Left kidney (tissue), 2 donors: ENCODE data around the gene DGCR8. TPM values are rescaled to one million over a fixed set of nuclear protein-coding genes. Genes with fewer than 3 reads are reported as not detected.

Experiments used
- DNase-seq: peaks from one replicate; pipeline ENCODE4 v3.0.0-alpha.2; 2013
- polyA plus RNA-seq: library from polyadenylated mRNA; unstranded; fragments of 120-200 nt; gene quantifications from one replicate; pipeline ENCODE4 v1.2.1, GENCODE V29; 2013; ENCODE audit not compliant: insufficient read length

Gene DGCR8
- polyA plus RNA-seq, 1 donor: 58.0 TPM

- DNase-seq: no peak
Observed at GRCh38 chr22:20051927-20052308, 28.1 kb upstream of the DGCR8 start.

- DNase-seq: no peak
Observed at GRCh38 chr22:20052309-20053259, 27.5 kb upstream of the DGCR8 start.

- no peak for DNase-seq
Observed at GRCh38 chr22:20053407-20054033, 26.5 kb upstream of the DGCR8 start.

- no peak for DNase-seq
Observed at GRCh38 chr22:20054034-20054427, 26.0 kb upstream of the DGCR8 start.

- no peak for DNase-seq
Observed at GRCh38 chr22:20054485-20054884, 25.6 kb upstream of the DGCR8 start.

DNA sequence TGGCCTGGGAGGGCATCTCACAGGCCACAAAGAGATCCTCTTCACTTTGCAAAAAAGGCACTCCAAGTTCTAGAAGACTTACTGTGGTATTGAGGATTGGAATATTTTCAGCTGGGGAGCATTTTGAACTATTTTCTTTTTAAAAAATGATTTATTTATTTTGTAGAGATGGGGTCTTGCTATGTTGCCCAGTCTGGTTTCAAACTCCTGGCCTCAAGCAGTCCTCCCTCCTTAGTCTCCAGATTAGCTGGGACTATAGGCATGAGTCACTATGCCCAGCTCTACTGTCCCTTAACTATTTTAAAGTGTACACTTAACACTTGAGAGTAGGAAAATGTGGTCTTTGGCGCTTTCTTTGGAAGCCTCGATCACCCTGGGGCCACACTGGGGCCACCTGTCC, 24.9 kb upstream of the DGCR8 start:
- DNase-seq: no peak

GRCh38 chr22:20055654-20056053, 24.4 kb upstream of the DGCR8 start:
- no peak for DNase-seq

- DNase-seq: no peak
Observed at GRCh38 chr22:20056161-20056560, 23.9 kb upstream of the DGCR8 start.

DNA sequence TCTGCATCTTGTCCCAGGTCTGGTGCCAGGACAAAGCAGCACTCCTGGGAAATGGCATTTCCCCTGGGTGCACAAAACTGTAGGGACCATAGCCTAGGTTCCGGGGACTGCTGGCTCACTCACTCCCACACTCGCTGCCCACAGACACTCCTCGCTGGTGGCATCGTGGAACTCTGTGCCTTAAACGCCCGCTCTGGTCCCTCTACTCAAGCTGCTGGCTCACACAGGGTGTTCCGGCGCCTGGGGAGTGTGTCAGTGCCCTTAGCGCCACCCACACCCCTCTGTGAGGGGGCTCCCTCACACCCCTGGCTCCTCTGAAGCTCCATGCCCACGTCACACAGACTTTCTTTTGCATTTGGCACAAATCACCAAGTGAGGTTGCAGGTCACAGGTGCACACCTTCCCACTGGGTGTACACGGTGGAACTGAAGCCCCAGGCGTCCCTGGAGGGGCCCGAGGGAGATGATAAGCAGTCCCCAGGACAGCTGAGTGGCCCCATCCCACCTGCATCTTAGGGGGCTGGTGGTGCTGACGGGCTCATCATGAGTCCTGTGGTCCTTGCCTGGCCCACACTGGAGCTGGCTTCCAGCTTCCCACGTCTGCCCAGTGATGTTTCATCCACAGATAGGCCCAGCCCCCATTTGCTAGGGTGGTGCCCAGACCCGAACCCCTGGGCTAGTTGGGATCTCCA, 23.2 kb upstream of the DGCR8 start:
- DNase-seq: no peak

GRCh38 chr22:20057596-20058268, 22.3 kb upstream of the DGCR8 start:
- no peak for DNase-seq

DNA sequence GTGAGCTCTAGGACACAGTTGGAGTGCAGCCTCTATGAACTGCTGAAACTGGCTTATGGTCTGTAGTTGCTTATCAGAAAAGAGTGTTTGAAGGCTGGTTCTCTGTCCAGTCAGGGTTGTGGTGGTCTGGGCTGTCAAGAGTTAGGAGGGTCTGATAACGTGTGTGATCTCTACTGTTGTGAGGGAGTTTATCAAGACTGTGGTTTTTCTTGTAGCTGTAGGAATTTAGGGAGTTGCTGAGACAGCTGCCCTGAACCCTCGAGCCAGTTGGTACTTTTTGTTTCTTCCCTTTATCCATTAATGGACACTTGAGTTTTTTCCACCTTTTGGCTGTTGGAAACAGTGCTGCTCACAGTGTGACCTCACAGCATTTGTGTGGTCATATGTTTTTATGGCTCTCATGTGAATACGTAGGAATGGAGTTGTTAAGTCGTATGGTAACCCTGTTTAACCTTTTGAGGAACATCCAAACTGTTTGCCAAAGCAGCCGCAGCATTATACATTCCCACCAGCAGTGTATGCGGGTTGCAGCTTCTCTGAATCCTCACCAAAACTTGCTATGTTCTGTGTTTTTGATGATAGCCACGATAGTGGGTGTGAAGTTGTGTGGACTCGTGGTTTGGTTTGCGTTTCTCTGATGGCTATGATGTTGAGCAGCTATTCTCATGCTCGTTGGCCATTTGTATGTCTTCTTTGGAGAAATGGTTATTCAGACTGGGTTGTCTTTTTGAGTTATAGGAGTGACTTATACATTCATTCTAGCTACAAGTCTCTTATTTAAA, 20.9 kb upstream of the DGCR8 start:
- DNase-seq: no peak

DNA sequence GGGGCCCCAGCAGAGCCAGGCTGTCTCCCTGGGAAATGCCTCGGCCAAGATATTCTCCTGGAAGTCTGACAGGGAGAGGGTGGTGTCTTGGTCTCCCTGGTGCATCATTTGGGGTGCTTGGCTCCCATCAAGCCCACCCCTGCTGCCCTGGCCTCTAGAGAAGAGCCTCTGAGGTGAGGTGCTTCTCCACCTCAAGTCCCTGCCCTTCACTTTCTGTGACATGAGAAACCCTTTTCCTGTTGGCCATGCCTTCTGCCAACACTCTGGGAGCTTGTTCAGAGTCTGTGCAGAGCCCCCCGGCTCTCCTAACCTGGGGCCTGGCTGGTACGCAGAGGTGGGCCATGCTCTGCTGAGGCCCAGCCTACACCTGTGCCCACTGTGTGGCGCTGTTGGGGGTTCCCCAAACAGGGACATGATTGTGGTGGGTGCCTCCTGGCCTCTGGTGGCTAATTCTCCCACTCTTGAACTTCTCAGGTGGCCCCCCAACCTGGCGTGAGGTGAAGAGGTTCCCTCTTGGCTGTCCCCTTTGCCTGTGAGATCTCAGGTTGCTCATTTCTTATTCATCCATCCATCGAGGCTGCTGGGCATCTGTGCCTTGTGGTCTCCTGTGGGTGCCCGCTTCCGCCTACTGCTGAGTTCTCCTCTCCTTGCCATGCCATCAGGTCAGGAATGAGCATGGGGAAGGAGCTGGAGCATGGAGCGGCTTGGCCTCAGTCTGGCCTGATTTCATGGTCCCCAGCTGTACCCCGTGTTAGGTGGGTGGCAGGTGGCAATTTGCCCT, 19.2 kb upstream of the DGCR8 start:
- DNase-seq: no peak

- no peak for DNase-seq
Observed at GRCh38 chr22:20061481-20061861, 18.6 kb upstream of the DGCR8 start.

GRCh38 chr22:20062043-20062765, 17.8 kb upstream of the DGCR8 start:
- DNase-seq: no peak

GRCh38 chr22:20062766-20063083, 17.3 kb upstream of the DGCR8 start:
- no peak for DNase-seq

DNA sequence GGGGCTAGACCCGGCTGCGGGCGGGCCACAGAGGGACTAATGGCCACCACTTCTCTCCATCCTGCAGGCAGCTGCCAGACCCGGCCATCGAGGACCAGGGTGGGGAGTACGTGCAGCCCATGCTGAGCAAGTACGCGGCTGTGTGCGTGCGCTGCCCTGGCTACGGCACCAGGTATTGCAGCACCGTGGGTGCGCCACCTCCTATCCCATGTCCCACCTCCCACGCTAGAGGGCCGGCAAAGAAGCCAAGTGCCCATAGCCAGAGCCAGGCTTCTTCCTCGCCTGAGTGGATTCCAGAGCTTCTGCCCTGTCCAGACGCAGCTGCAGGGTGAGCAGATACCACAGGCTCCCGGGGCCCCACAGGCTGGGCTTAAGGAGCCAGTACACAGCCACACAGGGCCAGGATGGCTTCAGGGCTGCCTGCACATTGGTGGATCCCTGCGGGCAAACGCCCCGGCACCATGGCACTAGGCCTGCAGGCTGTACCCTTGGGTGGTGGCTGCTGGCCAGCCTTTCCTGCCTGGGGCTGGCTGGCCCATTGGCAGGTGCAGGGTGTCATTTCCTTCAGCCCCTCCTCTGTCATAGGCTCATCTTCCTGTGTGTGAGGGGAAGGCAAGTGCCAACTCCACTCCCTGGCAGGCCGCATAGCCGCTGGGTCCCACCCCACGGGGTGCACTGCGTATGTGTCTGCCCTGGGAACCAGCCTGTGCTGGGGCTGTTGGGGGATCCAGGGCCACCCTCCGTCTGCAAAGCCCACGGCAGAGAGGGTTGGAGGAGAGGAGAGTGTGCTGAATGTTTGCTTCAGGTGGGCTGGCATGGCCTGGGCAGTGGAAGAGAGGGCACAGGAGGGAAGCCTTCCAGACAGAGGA, 16.5 kb upstream of the DGCR8 start:
- no peak for DNase-seq

DNA sequence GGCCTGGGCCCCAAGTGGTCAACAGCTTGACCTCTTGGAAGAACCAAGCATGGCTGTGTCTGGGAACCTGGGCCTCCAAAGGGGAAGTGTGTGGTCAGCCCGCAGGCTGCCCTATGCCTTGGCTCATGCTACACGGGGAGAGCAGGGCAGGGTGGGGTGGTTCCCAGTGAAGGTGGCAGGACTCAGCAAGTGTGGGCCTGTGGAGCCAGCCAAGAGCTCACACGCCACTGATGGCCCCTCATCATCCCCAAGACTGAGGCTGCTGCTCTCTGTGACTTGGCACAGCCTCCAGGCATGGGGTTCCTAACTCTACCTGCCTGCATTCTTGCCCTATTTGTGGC, 15.9 kb upstream of the DGCR8 start:
- no peak for DNase-seq

- no peak for DNase-seq
Observed at GRCh38 chr22:20064545-20065262, 15.3 kb upstream of the DGCR8 start.
